GM20000 (cell line): ENCODE measurements around the gene WFDC6.

Experiments used
- DNase-seq: peaks from one replicate; pipeline ENCODE4 v3.0.0; 2012; ENCODE audit warnings: low spot score
- TF ChIP-seq, protein P1 (sequence below): IDR thresholded peaks from 2 replicates; pipeline ENCODE4 v1.5.1; 2012; ENCODE audit warnings: mild to moderate bottlenecking, control low read depth; ENCODE audit errors: extremely low read depth, missing control alignments

The WFDC6 gene

DNA sequence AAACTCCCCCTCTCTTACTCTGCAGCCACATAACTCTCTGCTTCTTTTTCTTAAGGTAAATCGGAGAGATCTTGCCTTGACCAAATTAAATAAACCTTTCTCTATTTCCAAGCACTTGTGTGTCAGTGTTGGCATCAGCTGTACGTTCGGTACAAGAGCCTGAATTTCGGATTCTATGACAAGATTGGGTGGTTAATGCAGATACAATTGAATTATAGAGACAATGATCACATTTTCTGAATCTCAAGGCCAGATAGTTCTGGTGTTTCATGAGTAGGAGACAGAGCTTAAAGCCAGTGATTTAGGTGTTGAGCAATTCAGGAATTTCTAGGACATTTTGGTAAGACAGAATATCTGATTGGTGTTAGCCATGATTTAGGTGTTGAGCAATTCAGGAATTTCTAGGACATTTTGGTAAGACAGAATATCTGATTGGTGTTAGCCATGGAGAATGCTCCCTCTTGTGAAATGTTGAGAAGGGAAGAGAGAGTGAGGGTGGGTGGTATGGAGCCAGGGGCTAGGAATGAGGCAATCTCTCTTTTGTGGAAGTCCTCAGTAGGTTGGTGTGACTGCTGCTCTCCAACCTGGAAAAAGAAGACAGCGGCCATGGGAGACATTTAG, 28.9 kb downstream of the WFDC6 start:
- DNase-seq = no peak
- TF ChIP-seq, protein P1, sequence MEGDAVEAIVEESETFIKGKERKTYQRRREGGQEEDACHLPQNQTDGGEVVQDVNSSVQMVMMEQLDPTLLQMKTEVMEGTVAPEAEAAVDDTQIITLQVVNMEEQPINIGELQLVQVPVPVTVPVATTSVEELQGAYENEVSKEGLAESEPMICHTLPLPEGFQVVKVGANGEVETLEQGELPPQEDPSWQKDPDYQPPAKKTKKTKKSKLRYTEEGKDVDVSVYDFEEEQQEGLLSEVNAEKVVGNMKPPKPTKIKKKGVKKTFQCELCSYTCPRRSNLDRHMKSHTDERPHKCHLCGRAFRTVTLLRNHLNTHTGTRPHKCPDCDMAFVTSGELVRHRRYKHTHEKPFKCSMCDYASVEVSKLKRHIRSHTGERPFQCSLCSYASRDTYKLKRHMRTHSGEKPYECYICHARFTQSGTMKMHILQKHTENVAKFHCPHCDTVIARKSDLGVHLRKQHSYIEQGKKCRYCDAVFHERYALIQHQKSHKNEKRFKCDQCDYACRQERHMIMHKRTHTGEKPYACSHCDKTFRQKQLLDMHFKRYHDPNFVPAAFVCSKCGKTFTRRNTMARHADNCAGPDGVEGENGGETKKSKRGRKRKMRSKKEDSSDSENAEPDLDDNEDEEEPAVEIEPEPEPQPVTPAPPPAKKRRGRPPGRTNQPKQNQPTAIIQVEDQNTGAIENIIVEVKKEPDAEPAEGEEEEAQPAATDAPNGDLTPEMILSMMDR = no peak

DNA sequence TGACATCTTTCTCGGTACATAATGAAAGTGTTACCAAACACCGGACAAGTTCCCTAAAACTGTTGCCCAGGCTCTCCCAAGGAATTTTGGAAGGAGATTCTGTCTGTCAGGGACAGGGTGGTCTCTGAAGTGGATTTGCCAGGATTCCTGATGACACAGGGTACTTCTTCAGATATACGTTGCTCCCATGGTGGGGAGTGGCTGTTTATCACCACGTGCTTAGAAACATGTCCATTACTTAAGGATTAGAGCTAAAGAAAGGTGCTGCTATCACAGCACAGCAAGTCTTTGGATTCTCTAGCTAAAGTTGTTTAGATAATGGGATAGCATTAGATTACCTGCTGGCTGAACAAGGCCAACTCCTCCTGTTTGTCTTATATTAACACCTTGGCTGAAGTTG, 30.2 kb downstream of the WFDC6 start:
- TF ChIP-seq, protein P1 = no peak
- DNase-seq = no peak

DNA sequence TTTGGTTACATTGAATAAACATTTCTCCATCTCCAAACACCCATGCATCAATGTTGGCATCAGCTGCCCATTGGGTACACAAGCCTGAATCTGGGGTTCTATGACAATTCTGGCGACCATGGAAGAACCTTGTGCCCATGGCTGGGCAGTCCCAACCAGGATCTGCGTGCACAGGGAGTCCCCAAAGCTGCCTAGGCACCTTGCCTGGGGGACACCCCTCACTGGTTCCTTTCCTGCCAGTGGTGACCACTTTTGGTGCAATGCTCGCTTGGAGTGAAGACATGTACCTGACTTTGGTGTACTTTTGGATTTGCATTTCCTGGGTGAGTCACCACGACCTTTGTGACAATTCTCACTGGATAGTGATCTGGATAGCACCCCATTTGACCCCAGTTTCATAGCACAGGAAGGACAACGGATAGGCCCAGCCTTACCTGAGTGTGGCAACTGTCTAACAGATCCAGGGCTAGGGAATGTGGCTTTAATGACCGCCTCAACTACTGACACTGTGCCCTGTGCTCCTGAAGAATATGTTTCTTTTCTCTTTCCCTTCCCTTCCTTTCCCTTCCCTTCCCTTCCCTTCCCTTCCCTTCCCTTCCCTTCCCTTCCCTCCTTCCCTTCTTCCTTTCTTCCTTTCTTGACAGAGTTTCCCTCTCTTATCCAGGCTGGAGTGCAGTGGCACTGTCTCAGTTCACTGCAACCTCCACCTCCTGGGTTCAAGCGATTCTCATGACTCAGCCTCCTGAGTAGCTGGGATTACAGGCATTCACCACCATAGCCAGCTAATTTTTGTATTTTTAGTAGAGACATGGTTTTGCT, 31.0 kb downstream of the WFDC6 start:
- TF ChIP-seq, protein P1 = no peak
- no peak for DNase-seq

DNA sequence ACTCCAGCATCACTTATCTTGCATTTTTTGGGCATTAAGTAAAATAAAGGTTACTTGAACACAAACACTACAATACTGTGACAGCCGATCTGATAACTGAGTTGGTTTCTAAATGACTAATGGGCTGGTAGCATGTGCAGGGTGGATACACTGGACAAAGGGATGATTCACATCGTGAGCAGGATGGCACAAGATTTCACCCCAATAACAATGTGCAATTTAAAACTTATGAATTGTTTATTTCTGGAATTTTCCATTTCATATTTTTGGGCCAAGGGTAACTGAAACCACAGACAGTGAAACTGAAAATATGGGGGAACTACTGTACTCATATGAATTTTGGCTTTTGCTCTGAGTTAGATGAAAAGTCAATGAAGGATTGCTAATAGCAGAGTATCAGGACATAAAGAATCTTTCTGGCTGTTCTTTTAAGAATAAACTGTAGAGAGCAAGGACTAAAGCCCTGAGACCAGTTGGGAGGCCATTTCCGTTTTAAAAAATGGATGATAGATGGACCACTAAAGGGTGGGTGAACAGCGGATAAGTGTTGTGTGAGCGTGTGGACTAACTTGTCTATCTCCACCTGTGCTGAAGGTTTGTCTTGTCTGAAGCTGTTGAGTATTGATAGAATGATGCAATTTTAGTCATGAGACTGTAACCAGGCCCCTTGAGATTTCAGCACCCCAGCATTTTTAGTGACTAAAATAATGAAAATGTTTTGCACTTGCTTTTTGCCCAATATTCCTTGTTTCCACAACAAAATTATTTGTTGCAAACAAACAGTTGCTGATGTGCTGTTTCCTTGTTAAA, 32.1 kb downstream of the WFDC6 start:
- TF ChIP-seq, protein P1 = no peak
- no peak for DNase-seq

- TF ChIP-seq, protein P1 = no peak
Measured at GRCh38 chr20:45506398-45506797, 32.9 kb downstream of the WFDC6 start.

DNA sequence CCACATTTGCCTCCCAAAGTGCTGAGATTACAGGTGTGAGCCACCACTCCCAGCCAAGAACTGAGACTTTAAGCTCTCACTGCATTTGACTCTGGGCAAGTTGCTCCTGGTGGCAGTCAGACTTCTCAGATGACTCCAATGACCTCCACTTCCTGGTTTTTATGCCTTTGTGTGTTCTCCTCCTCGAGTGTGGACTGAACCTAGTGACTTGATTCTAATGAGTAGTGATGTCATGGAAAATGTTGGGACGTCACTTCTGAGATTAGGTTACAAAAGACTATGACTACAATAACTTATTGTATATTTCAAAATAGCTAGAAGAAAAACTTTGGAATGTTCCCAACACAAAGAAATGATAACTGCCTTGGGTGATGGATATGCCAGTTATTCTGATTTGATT, 35.9 kb downstream of the WFDC6 start:
- TF ChIP-seq, protein P1 = no peak
- DNase-seq = no peak

More at GRCh38 chr20:45506398-45506797, 32.9 kb downstream of the WFDC6 start:
- no peak for DNase-seq

DNA sequence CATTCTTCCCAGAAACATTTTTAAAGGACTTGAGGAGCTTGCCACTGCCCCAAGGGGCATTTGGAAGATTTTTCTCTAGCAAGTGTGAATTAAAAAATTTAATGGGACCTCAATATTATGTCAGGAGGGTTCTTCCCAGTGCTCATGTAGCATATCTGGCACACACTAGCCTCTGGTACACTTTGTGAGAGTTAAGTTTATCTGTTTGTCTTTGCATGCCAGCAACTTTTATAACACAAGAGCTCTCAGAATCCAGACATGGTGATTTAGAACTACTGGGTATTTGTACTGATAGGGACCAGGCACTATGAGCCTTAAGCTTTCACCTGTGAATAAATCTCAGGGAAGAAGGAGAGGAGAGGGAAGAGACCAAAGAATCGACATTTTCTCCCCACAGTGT, 36.7 kb downstream of the WFDC6 start:
- DNase-seq = no peak

More for the DNA sequence above, 36.7 kb downstream of the WFDC6 start:
- TF ChIP-seq, protein P1 = no peak
